Measurements from ENCODE around the gene B3GNT8. TPM values are rescaled to one million over a fixed set of nuclear protein-coding genes. Genes with fewer than 3 reads are reported as not detected.
"Not testable (repeated sequence)": the region's sequence is repeated elsewhere in the genome, so short reads cannot be mapped to it uniquely, and the experiment has no call there.

The B3GNT8 gene
- total RNA-seq, 1 experiment from 2014 or later, result not detected

DNA sequence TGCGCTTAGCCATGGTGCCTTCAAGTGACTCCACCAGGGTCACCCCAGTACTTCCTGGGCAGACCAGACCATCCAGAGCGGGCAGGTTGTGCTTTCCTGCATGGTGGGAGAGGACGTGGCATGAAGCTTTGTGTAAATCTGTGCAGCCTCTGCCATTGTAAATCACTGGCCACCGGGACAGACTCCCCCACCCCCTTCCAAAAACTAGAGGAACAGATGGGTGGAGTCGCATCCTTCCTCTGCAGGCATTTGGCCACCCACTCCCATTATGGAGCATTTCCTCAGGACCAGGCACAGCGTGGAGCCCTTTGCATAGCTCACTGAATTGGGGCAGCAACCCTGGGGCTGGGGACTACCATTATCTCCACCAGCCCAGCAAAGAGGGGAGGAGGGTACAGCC, 21.4 kb downstream of the B3GNT8 start:
- no peak for DNase-seq (ENCODE audit: low read depth, low spot score)
- in situ Hi-C loops (cut with HindIII; ENCODE audit: low pct_unique_long_range_greater_than_20kb, low sequenced_read_pairs), result no loop called here

DNA sequence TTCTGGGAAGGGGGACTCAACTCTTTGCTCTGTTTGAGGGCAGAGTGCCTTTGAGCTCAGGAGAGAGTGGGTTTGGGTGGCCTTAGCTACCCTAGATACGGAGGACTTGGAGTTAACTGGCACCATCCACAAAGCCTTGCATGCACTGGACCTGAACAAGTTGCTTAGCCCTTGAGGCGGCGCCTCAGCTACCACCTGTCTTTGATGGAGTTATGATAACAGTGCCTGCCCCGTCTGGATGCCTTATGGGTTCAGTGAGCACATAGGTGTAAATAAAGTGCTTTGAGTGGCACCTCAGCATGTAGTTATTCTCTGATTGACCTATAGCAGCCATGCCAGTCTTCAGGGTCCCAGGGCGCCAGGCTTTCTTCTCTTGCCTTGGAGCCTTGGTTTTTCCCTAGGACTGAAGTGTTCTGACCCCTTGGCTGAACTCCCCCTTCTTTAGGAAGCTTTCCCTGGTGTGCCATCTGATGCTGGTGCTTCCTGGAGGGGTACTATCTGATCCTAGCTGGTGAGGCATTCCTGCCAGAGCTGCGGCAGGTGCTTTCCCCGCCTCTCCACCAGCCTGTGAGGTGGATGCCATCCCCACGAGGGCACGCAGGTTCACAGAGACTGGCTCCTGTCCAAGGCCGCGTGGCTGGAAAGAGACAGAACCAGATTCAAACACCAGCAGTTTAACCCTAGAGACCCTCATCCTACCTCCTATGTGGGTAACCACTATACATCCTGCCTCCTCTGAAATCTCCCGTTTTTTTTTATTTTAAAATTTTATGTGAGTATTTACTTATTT, 23.8 kb downstream of the B3GNT8 start:
- no peak for DNase-seq (ENCODE audit: low read depth, low spot score)
- in situ Hi-C loops (cut with HindIII; ENCODE audit: low pct_unique_long_range_greater_than_20kb, low sequenced_read_pairs), result no loop called here

DNA sequence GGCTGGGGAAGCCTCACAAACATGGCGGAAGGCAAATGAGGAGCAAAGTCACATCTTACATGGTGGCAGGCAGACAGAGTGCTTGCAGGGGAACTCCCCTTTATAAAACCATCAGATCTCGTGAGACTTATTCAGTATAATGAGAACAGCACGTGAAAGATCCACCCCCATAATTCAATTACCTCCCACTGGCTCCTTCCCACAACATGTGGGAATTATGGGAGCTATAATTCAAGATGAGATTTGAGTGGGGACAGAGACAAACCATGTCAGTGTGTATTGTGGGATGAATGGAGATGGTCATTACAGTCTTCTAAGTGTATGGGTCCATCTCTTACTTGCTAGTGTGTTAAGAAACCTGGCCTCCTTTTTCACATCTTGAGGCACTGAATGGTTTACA, 25.2 kb downstream of the B3GNT8 start:
- DNase-seq (ENCODE audit: low read depth, low spot score), result no peak
- in situ Hi-C loops (cut with HindIII; ENCODE audit: low pct_unique_long_range_greater_than_20kb, low sequenced_read_pairs), result no loop called here

- DNase-seq (ENCODE audit: low read depth, low spot score), result no peak
- in situ Hi-C loops (cut with HindIII; ENCODE audit: low pct_unique_long_range_greater_than_20kb, low sequenced_read_pairs), result no loop called here
Measured at GRCh38 chr19:41401483-41401882, 25.7 kb downstream of the B3GNT8 start.

- in situ Hi-C loops (cut with HindIII; ENCODE audit: low pct_unique_long_range_greater_than_20kb, low sequenced_read_pairs), result no loop called here
- DNase-seq (ENCODE audit: low read depth, low spot score), result no peak
Measured at GRCh38 chr19:41399525-41399924, 27.6 kb downstream of the B3GNT8 start.

- in situ Hi-C loops (cut with HindIII; ENCODE audit: low pct_unique_long_range_greater_than_20kb, low sequenced_read_pairs), result no loop called here
- DNase-seq (ENCODE audit: low read depth, low spot score), result no peak
Measured at GRCh38 chr19:41399091-41399490, 28.1 kb downstream of the B3GNT8 start.

DNA sequence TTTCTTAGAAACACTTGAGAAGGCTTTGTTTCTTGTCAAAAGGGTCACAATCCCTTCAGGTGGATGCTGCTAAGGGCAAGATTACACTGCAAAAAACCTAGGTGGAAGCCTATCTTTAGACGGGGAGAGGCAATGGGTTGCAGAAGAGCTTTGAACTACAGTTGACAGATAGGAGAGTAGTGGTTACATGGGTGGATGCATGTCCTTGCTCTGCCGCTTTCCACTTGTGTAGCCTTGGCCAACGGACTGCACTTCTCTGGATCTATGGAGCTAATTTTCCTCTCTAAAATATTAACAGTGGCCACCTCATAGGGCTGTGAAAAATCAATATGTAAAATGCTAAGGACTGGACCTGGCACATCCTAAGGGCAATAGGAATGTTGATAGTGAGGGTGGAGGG, 28.6 kb downstream of the B3GNT8 start:
- in situ Hi-C loops (cut with HindIII; ENCODE audit: low pct_unique_long_range_greater_than_20kb, low sequenced_read_pairs), result no loop called here
- DNase-seq (ENCODE audit: low read depth, low spot score), result no peak

- in situ Hi-C loops (cut with HindIII; ENCODE audit: low pct_unique_long_range_greater_than_20kb, low sequenced_read_pairs), result no loop called here
- no peak for DNase-seq (ENCODE audit: low read depth, low spot score)
Measured at GRCh38 chr19:41398050-41398418, 29.1 kb downstream of the B3GNT8 start.

DNA sequence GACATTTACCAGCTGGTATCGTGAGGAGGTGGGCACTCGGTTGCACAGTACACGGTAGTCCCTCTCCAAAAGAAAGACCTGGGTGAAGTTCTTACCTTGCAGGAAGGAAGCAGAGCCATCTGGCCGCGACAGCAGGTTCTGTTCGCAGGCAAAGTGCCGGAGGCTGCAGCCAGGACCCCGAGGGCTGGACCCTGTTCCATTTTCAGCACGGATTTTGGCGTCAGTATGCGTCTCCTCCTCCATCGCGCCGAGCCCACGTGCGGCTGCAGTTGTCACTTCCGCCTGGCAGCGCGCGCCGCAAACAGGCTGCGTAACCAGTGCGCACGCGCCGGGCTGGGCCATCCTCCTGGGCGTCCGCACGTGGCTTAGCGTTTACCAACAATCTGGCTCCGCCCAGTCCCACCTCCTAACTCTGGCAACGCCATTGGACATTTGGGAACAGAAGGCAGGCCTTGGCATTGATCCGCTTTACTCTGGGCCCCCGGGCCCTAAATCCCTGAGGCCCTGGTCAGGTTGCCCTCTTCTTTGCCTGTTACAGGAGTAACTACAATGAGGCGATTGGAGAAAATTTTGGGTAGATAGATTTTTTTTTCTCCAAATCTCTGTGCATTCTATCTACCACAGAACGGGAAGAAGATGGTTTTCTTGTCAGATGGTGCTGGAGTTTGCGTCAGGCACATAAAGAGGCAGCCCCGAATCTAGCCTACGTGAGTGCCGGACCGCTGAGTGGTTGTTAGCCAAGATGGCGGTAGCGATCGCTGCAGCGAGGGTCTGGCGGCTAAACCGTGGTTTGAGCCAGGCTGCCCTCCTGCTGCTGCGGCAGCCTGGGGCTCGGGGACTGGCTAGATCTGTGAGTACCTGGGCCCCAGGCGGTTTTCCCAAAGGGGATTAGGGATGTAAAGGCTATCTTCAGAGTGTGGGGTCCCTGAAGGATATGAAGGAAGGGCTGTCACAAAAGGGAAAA, 29.8 kb downstream of the B3GNT8 start, which contains the start of the genes BCKDHA and EXOSC5:
TSS of gene BCKDHA (plus strand) at position 733 of the 964 bp plus-strand sequence. CDS start at position 743, 10 bp downstream.
TSS of gene EXOSC5 (minus strand) at position 274 of the 964 bp plus-strand sequence. CDS start at position 243, 31 bp downstream.
- in situ Hi-C loops (cut with HindIII; ENCODE audit: low pct_unique_long_range_greater_than_20kb, low sequenced_read_pairs), result no loop called here
- peak; percentile 99 for DNase-seq (ENCODE audit: low read depth, low spot score)

DNA sequence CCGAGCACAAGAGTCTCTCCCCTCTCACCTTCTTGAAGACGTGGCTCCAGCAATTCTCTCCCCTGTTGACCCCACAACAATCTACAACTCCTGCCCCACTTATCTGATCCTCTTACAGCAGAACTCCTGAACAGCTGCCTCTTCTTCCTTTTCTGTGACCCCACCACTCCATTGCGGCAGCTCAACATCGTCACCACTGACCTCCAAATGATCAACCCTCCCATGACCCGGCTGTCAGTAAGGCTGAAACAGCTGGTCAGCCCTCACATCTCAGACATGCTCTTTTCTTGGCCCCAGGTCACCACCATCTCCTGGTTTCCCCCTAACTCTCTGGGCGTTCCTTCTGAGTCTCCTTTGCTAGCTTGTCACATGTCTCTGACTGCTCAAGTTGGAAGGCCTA, 31.8 kb downstream of the B3GNT8 start:
- DNase-seq (ENCODE audit: low read depth, low spot score), result no peak
- in situ Hi-C loops (cut with HindIII; ENCODE audit: low pct_unique_long_range_greater_than_20kb, low sequenced_read_pairs), result no loop called here

- no peak for DNase-seq (ENCODE audit: low read depth, low spot score)
- in situ Hi-C loops (cut with HindIII; ENCODE audit: low pct_unique_long_range_greater_than_20kb, low sequenced_read_pairs), result no loop called here
Measured at GRCh38 chr19:41392775-41393174, 34.4 kb downstream of the B3GNT8 start.

- DNase-seq (ENCODE audit: low read depth, low spot score), result no peak
- in situ Hi-C loops (cut with HindIII; ENCODE audit: low pct_unique_long_range_greater_than_20kb, low sequenced_read_pairs), result no loop called here
Measured at GRCh38 chr19:41391618-41392017, 35.6 kb downstream of the B3GNT8 start.

- no peak for DNase-seq (ENCODE audit: low read depth, low spot score)
- in situ Hi-C loops (cut with HindIII; ENCODE audit: low pct_unique_long_range_greater_than_20kb, low sequenced_read_pairs), result no loop called here
Measured at GRCh38 chr19:41386442-41386841, 40.7 kb downstream of the B3GNT8 start.

DNA sequence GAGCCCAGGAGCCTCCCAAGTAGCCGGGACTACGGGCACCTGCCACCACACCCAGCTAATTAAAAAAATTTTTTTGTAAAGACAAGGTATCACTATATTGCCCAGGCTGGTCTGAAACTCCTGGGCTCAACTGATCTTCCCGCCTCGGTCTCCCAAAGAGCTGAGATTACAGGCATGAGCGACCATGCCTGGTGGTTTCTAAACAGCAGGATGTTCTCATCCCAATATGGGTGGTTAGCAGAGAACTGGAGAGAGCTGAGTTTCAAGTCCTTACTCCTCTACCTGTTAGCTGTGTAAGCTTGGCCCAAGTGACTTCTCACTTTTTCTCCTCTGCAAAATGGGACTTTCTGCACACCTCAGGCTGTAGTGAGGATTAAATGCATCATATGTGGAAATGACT, 42.8 kb downstream of the B3GNT8 start:
- DNase-seq (ENCODE audit: low read depth, low spot score), result no peak

DNA sequence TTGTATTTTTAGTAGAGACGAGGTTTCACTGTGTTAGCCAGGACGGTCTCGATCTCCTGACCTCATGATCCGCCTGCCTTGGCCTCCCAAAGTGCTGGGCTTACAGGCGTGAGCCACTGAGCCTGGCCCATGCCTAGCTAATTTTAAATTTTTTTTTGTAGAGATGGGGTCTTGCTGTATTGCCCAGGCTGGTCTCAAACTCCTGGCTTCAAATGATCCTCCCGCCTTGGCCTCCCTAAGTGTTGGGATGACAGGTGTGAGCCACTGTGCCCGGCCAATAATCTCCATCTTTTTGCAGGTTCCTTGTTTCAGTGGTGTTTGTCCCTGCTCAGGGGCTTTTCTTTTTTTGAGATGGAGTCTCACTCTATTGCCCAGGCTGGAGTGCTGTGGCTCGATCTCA, 45.6 kb downstream of the B3GNT8 start:
- DNase-seq (ENCODE audit: low read depth, low spot score); in situ Hi-C loops (cut with HindIII; ENCODE audit: low pct_unique_long_range_greater_than_20kb, low sequenced_read_pairs): not testable (repeated sequence)

More for the DNA sequence above, 42.8 kb downstream of the B3GNT8 start:
- in situ Hi-C loops (cut with HindIII; ENCODE audit: low pct_unique_long_range_greater_than_20kb, low sequenced_read_pairs), result no loop called here

DNA sequence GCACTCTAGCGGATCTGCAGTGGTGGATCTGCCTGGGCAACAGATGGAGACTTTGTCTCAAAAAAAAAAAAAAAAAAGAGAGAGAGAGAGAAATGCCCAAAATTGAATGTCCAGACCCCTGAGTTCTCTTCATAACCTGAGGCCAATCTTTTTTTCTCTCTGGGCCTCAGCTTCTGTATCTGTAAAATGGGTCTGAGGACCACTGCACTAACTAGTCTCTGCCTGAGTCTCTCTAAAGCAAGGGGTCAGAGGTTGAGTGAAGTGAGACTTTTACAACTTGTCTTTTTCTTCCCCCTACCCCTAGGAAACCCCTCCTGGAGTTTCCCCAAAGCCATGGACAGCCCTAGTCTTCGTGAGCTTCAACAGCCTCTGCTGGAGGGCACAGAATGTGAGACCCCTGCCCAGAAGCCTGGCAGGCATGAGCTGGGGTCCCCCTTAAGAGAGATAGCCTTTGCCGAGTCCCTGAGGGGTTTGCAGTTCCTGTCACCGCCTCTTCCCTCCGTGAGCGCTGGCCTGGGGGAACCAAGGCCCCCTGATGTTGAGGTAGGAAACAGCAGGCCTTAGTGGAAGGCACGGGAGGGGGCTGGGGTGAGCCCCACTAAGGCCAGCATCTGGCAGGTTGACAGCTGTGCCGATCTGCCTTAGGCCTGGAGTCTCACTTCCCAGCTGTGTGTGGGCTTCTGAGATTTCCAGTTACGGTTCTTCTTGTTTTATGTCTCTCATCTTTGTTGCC, 49.0 kb downstream of the B3GNT8 start:
- no peak for DNase-seq (ENCODE audit: low read depth, low spot score)
- in situ Hi-C loops (cut with HindIII; ENCODE audit: low pct_unique_long_range_greater_than_20kb, low sequenced_read_pairs), result no loop called here

DNA sequence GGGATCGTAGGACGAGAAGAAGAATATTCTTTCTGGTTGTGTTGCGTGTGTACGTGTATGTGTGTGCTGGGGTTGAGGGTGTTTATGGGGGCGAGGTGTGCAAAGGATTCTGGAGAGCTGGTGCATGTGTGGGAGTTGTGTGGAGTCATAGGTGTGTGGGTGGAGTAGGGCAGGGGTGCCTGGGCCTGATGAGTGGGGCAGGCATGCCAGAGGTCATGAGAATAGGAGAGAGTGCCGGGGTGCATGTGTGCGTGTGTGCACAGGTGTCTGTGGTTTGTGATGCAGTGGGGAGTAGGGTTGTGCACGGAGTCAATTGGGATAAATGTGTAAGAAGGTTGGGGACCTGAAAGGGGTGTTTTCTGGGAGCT, 50.2 kb downstream of the B3GNT8 start:
- in situ Hi-C loops (cut with HindIII; ENCODE audit: low pct_unique_long_range_greater_than_20kb, low sequenced_read_pairs), result no loop called here
- no peak for DNase-seq (ENCODE audit: low read depth, low spot score)

Data from SK-MEL-5 (cell line).